Calu3 (cell line): ENCODE data around the gene PRRT1B. TPM values are rescaled to one million over a fixed set of nuclear protein-coding genes. Genes with fewer than 3 reads are reported as not detected.

Source experiments
- BruUV-seq: library from RNA; stranded (reverse); fragments of 400-500 nt; replicated peaks from 2 replicates; lab custom pipeline; 2021; lab: Mats Ljungman, UMichigan
- CTCF ChIA-PET: fragments of 300-600 bp; sonication (Branson Sonifier 250); formaldehyde crosslinking; loops from one replicate; lab custom pipeline; 2022; ENCODE audit warnings: antibody characterized with exemption; lab: Charles Lee
- DNase-seq: peaks from one replicate; pipeline ENCODE4 v3.0.0; 2022
- H3K27ac Mint-ChIP-seq: one replicate; pipeline ENCODE4 v1.8.0; 2022; ENCODE audit warnings: mixed read lengths; ENCODE audit not compliant: unreplicated experiment
- H3K27me3 Mint-ChIP-seq: one replicate; pipeline ENCODE4 v1.8.0; 2022; ENCODE audit warnings: mixed read lengths; ENCODE audit not compliant: unreplicated experiment
- H3K36me3 Mint-ChIP-seq: one replicate; pipeline ENCODE4 v1.8.0; 2022; ENCODE audit warnings: mild to moderate bottlenecking, moderate library complexity, mixed read lengths; ENCODE audit not compliant: insufficient read depth, unreplicated experiment
- H3K4me1 Mint-ChIP-seq: one replicate; pipeline ENCODE4 v1.8.0; 2022; ENCODE audit warnings: mild to moderate bottlenecking, low read depth, mixed read lengths; ENCODE audit not compliant: unreplicated experiment
- H3K4me3 Mint-ChIP-seq: one replicate; pipeline ENCODE4 v1.8.0; 2022; ENCODE audit warnings: mild to moderate bottlenecking, low read depth, moderate library complexity, mixed read lengths; ENCODE audit not compliant: unreplicated experiment
- H3K9me3 Mint-ChIP-seq: one replicate; pipeline ENCODE4 v1.8.0; 2022; ENCODE audit warnings: low read depth, mixed read lengths; ENCODE audit not compliant: unreplicated experiment
- intact Hi-C: fragments of 100-400 bp; cut with micrococcal nuclease; formaldehyde crosslinking; loops from one replicate; pipeline ENCODE4 v1.10.0; 2022; ENCODE audit not compliant: unreplicated experiment
- total RNA-seq: library from RNA; stranded (reverse); gene quantifications from 2 replicates; pipeline ENCODE4 v1.2.3, GENCODE V29; 2022
- TF ChIP-seq, protein P1 (sequence below): fragments of 200-600 bp; IDR thresholded peaks from one replicate; pipeline ENCODE4 v1.8.0; 2022; ENCODE audit warnings: antibody characterized with exemption; ENCODE audit not compliant: unreplicated experiment

The PRRT1B gene
- total RNA-seq, 1 experiment from 2014 or later, result not detected

DNA sequence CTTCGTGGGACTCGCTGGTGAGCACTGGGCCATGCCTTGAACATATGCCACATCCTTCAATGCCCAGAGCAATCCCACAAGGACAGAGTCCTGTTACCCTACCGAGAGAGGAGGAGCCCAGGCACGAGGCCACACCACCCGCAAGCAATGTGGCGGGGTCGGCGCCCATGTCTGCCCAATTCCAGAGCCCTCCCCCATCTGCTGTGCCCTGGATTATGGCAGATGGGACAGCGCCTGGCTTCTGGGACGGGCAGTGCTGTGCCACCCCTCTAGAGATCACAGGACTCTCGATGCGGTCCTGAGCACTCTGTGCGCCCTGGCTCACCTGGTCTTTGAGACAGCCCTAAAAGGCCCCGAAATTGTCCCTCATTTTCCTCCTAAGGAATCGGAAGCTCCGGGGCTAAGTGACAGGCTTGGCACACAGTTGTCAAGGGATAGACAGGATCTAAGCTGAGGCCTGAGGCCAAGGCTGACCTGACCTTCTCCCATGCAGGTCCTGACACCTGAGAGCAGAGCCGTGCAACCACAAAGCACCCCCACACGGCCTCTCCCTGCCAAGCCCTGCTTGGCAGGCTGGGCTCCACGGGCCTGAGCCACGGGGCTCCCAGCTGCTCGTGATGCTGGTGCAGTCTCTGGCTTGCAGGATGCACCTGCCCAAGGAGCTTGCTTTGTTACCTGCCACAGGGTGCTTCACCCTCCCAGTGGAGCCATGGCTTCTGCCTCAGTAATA, 48.8 kb downstream of the PRRT1B start:
- no peak overlapping the region for H3K4me3 Mint-ChIP-seq
- no peaks in the 10 kb centered on the region for H3K4me1 Mint-ChIP-seq
- H3K9me3 Mint-ChIP-seq, result no peaks in the 10 kb centered on the region
- no peak overlapping the region for H3K27ac Mint-ChIP-seq
- TF ChIP-seq, protein P1, sequence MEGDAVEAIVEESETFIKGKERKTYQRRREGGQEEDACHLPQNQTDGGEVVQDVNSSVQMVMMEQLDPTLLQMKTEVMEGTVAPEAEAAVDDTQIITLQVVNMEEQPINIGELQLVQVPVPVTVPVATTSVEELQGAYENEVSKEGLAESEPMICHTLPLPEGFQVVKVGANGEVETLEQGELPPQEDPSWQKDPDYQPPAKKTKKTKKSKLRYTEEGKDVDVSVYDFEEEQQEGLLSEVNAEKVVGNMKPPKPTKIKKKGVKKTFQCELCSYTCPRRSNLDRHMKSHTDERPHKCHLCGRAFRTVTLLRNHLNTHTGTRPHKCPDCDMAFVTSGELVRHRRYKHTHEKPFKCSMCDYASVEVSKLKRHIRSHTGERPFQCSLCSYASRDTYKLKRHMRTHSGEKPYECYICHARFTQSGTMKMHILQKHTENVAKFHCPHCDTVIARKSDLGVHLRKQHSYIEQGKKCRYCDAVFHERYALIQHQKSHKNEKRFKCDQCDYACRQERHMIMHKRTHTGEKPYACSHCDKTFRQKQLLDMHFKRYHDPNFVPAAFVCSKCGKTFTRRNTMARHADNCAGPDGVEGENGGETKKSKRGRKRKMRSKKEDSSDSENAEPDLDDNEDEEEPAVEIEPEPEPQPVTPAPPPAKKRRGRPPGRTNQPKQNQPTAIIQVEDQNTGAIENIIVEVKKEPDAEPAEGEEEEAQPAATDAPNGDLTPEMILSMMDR, result no peak
- intact Hi-C loops, result no loop called here
- H3K36me3 Mint-ChIP-seq, result peaks cover 5% of the 10 kb centered on the region
- BruUV-seq, result no TSS peak
- no peaks in the 10 kb centered on the region for H3K27me3 Mint-ChIP-seq
- no peak for DNase-seq
- CTCF ChIA-PET, result no interaction called here

GRCh38 chr9:131594906-131595665, 49.8 kb downstream of the PRRT1B start:
- intact Hi-C loops, result no loop called here
- Mint-ChIP-seq H3K9me3 (no peaks in the 10 kb centered on the region), H3K27ac (no peak overlapping the region), H3K4me1 (no peaks in the 10 kb centered on the region), H3K36me3 (peaks cover 5% of the 10 kb centered on the region), H3K27me3 (no peaks in the 10 kb centered on the region), H3K4me3 (no peak overlapping the region)
- TF ChIP-seq, protein P1, result no peak
- CTCF ChIA-PET, result no interaction called here
- no peak for DNase-seq
- no TSS peak for BruUV-seq

GRCh38 chr9:131595696-131596429, 50.5 kb downstream of the PRRT1B start:
- no peaks in the 10 kb centered on the region for H3K4me1 Mint-ChIP-seq
- no peak for DNase-seq
- peaks cover 4% of the 10 kb centered on the region for H3K36me3 Mint-ChIP-seq
- intact Hi-C loops, result no loop called here
- H3K9me3 Mint-ChIP-seq, result no peaks in the 10 kb centered on the region
- CTCF ChIA-PET, result no interaction called here
- TF ChIP-seq, protein P1, result no peak
- BruUV-seq, result no TSS peak
- no peak overlapping the region for H3K4me3 Mint-ChIP-seq
- no peak overlapping the region for H3K27ac Mint-ChIP-seq
- H3K27me3 Mint-ChIP-seq, result no peaks in the 10 kb centered on the region

GRCh38 chr9:131596430-131596743, 51.1 kb downstream of the PRRT1B start:
- BruUV-seq, result no TSS peak
- H3K27ac Mint-ChIP-seq, result no peak overlapping the region
- no peak for DNase-seq
- no peaks in the 10 kb centered on the region for H3K27me3 Mint-ChIP-seq
- no peaks in the 10 kb centered on the region for H3K36me3 Mint-ChIP-seq
- CTCF ChIA-PET, result no interaction called here
- intact Hi-C loops, result no loop called here
- TF ChIP-seq, protein P1, result no peak
- H3K9me3 Mint-ChIP-seq, result no peaks in the 10 kb centered on the region
- no peaks in the 10 kb centered on the region for H3K4me1 Mint-ChIP-seq
- H3K4me3 Mint-ChIP-seq, result no peak overlapping the region
